KOPT-K1 (cell line): ENCODE results near the gene FAM83G.
"Not testable (repeated sequence)": the region's sequence is repeated elsewhere in the genome, so short reads cannot be mapped to it uniquely, and the experiment has no call there.

ENCODE experiments used
- H3K27ac ChIP-seq: fragments of 200-600 bp; sonication (generic); 2 replicates; pipeline ENCODE4 v1.5.1; 2016; ENCODE audit warnings: antibody characterized with exemption, mild to moderate bottlenecking, low read depth, low read length; ENCODE audit not compliant: poor library complexity, severe bottlenecking
- H3K36me3 ChIP-seq: fragments of 200-600 bp; sonication (generic); 2 replicates; pipeline ENCODE4 v1.5.1; 2017; ENCODE audit warnings: antibody characterized with exemption, mild to moderate bottlenecking, low read length, moderate library complexity; ENCODE audit not compliant: insufficient read depth
- H3K9me3 ChIP-seq: fragments of 200-600 bp; sonication (generic); 2 replicates; pipeline ENCODE4 v1.5.1; 2017; ENCODE audit warnings: antibody characterized with exemption, low read length, mild to moderate bottlenecking; ENCODE audit not compliant: insufficient read depth, poor library complexity, severe bottlenecking

The FAM83G gene

GRCh38 chr17:18962494-18962815 lies 42.1 kb downstream of the FAM83G start:
- no peaks in the 10 kb centered on the region for H3K9me3 ChIP-seq
- no peaks in the 10 kb centered on the region for H3K36me3 ChIP-seq
- no peak overlapping the region for H3K27ac ChIP-seq

DNA sequence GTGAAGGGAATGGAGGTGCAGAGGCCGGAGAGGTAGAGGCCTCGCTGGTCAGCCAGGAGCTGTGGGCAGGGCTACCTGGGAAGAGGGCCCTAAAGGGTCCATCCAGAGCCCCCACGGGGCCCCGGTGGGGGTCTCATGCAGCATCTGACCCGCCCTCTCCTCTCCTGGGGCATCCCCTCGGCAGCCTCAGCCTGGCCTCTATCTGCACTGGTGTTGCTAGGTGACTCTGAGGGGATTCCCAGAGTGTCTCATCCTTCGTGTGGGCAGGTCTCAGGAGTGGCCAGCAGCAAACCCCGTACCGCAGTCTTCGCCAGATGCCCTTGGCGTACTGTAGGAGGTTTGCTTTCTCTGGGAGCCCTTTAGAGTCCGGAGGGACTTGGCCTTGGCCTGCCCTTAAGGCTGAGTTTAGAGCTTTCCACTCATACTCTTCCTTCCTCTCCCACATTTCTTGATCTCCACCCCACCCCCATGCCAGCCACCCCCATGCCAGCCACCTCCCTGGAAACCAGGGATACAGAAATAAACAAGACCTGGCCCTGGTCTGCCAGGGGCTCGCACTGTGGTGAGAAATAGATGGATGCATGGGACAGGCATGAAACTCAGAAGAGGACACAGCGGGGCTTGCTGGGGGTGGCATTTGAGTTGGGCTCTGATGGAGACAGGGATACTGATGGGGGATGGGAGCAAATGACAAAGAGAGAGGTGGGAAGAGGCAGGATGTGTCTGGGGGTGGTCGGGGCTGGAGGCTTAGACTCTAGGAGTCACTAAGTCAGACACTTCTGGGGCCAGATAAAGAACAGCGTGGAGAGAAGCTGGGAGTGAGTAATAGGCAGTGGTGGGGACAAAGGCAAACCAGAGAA lies 42.7 kb downstream of the FAM83G start:
- Histone ChIP-seq H3K27ac (no peak overlapping the region), H3K9me3 (no peaks in the 10 kb centered on the region), H3K36me3 (no peaks in the 10 kb centered on the region)

- Histone ChIP-seq H3K9me3 (no peaks in the 10 kb centered on the region), H3K27ac (no peak overlapping the region), H3K36me3 (no peaks in the 10 kb centered on the region)
These were observed 43.6 kb downstream of the FAM83G start for GRCh38 chr17:18960803-18961511.

DNA sequence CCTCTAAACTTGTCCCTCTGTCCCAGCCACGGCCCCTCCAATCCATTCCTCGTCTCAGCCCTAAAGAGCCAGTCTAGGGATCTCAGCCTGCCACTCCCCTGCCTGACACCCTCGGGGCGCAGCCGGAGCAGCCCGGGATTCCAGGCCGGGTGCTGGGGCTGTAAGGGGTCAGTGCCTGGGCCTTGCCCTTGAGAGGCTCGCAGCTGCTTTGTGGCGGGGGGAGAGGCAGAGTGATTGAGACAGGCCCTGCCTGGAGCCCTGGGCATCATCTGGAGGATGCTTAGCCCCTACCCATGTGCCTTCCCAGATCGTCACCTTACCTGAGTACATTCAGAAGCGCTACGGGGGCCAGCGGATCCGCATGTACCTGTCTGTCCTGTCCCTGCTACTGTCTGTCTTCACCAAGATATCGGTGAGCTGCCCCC lies 44.3 kb downstream of the FAM83G start:
- Histone ChIP-seq H3K27ac (no peak overlapping the region), H3K9me3 (no peaks in the 10 kb centered on the region), H3K36me3 (no peaks in the 10 kb centered on the region)

DNA sequence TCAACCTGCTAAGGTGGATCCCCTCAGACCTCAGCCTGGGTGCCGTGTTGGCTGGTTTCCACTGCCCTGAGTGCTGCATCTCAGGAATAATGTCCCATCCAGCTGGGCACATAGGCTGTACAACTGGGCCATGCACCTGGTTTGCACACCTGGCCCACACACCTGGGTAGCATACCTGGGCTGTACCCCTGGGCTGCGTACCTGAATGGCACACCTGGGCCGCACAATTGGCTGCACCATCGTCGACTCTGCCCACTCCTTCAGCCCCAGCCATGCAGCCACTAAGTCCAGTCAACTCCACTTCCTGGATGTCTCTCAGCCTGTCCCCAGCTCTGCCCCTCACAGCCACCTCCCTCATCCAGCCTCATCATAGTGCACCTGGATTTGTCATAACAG lies 44.7 kb downstream of the FAM83G start:
- no peak overlapping the region for H3K27ac ChIP-seq
- no peaks in the 10 kb centered on the region for H3K36me3 ChIP-seq
- H3K9me3 ChIP-seq = no peaks in the 10 kb centered on the region

DNA sequence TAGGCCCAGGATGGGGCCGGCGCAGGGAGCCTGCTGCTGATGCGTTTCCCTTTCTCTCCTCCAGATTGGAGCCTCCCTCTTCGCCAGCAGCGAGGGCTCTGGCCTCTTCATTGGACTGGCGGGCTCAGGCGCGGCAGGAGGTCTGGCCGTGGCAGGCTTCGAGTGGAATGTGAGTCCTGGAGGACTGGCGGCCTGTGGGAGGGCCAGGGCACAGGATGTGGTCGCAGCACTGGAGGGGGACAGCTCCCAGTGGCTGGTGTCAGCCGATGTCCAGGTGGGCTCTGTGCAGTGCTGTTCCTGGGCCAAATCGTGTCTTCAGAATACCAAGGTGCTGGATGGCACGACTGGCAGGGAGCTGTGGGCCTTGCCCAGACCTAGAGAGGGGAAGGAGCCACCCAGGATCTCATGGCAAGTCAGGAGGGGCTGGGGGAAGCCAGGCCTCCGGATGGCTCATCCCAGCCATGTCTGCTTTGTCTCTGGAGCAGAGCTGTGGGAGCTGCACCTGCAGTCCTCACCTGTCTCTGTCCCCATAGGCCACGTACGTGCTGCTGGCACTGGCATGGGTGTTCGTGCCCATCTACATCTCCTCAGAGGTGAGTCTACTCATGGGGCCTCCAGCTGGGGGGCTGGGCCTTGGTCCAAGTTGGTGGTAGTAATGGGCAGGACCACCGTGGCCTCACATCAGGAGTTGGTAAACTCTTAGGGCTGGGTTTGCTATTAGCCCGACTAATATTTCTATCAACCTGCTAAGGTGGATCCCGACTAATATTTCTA lies 45.3 kb downstream of the FAM83G start:
- no peaks in the 10 kb centered on the region for H3K36me3 ChIP-seq
- no peak overlapping the region for H3K27ac ChIP-seq
- no peaks in the 10 kb centered on the region for H3K9me3 ChIP-seq

DNA sequence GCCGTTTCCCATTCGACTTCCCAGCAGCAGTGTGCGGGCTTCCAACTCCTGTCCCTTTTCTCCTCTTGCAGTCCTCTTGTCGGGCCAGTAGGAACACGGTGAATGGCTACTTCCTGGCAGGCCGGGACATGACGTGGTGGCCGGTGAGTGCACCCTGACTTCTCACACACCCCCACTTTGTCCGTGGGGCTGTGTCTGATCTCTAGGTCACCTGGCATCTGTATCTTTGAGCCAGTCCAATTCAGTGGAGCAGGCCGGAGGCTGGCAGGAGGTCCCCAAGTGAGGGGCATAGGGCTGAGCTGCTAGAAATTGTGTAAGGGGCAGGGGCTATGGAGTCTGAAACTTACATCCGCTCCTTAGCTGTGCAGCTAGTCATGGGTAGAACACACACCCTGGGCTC lies 46.0 kb downstream of the FAM83G start:
- Histone ChIP-seq H3K9me3 (no peaks in the 10 kb centered on the region), H3K36me3 (no peaks in the 10 kb centered on the region)

DNA sequence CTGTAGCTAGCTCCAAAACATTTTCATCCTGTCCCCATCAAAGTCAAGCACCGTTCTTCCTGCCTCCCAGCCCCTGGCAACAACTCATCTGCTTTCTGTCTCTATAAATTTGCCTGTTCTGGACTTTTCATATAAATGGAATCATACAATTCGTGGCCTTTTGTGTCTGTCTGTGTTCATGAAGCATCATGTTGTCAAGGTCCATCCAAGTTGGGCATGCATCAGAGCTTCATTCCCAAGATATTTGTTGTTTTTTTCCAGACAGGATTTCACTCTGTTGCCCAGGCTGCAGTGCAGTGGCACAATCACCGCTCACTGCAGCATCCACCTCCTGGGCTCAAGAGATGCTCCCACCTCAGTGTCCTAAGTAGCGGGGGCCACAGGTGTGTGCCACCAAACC lies 46.7 kb downstream of the FAM83G start:
- Histone ChIP-seq H3K27ac (no peak overlapping the region), H3K9me3 (no peaks in the 10 kb centered on the region), H3K36me3 (no peaks in the 10 kb centered on the region)

More for the DNA sequence above, 46.0 kb downstream of the FAM83G start:
- no peak overlapping the region for H3K27ac ChIP-seq

GRCh38 chr17:18956581-18956980 lies 48.0 kb downstream of the FAM83G start:
- Histone ChIP-seq H3K9me3 (no peaks in the 10 kb centered on the region), H3K27ac (no peak overlapping the region), H3K36me3 (no peaks in the 10 kb centered on the region)

DNA sequence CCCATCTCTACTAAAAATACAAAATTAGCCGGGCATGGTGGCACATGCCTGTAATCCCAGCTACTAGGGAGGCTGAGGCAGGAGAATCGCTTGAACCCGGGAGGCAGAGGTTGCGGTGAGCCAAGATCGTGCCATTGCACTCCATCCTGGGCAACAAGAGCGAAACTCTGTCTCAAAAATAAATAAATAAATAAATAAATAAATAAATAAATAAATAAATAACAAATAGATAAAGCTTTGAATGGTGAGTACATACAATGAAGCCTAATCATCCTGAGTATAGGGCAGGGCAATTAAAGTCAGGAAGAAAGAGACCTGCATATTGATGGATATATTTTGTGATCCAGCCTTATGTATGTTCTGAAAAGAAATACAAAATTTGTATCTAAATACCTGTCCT lies 48.5 kb downstream of the FAM83G start:
- H3K36me3 ChIP-seq, H3K9me3 ChIP-seq: not testable (repeated sequence)
- H3K27ac ChIP-seq = peak overlapping the region; percentile 62

DNA sequence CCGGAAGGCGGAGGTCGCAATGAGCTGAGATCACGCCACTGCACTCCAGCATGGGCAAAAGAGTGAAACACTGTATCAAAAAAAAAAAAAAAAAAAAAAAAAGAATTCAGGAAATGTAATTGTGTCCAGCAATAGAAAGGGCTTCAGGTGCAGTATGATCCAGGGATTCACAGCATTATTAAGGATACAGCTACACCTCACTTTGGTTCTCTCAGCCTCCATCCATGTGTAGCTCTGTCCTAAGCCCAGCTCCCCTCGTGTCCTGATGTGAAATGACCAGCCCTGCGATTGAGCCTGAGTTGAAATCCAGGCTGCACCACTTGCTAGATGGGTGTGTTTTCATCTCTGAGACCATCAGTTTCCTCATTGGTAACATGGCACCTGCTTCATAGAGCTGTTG lies 49.6 kb downstream of the FAM83G start:
- H3K36me3 ChIP-seq = no peaks in the 10 kb centered on the region
- no peaks in the 10 kb centered on the region for H3K9me3 ChIP-seq
- H3K27ac ChIP-seq = peak overlapping the region; percentile 62

- Histone ChIP-seq H3K36me3 (no peaks in the 10 kb centered on the region), H3K27ac (no peak overlapping the region), H3K9me3 (no peaks in the 10 kb centered on the region)
These were observed 50.2 kb downstream of the FAM83G start for GRCh38 chr17:18954321-18954720.

DNA sequence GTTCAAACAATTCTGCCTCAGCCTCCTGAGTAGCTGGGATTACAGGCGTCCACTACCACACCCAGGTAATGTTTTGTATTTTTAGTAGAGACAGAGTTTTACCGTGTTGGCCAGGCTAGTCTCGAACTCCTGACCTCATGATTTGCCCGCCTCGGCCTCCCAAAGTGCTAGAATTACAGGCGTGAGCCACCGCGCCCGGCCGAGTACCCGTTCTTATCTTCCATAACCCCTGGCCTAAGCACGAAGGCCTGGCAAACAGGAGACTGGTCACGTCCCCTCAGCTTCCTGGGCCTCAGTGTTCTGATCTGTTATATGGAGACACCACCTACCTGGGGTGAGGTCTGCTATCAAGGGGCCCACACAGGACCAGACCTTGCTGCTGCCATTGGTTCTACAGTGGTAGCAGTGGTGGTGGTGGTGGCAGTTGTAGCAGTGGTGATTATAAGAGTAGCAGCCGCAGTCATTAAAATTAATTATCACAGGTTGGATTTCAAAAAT lies 51.3 kb downstream of the FAM83G start:
- no peaks in the 10 kb centered on the region for H3K9me3 ChIP-seq

GRCh38 chr17:18951941-18952842 lies 52.4 kb downstream of the FAM83G start, which contains the start of gene SLC5A10:
Gene SLC5A10, plus strand, starts transcription at chr17:18952165. Its CDS starts 41 bp downstream, at chr17:18952206.
- H3K27ac ChIP-seq = no peak within 1 kb of the TSS
- H3K36me3 ChIP-seq = no peaks in the 10 kb centered on the region
- no peaks in the 10 kb centered on the region for H3K9me3 ChIP-seq

More for the DNA sequence above, 51.3 kb downstream of the FAM83G start:
- H3K36me3 ChIP-seq = no peaks in the 10 kb centered on the region
- H3K27ac ChIP-seq = no peak overlapping the region
